DOHH2 (cell line): ENCODE measurements around the gene BIN1.

ENCODE experiments used
- EZH2phosphoT487 ChIP-seq: fragments of 200-600 bp; sonication (generic); IDR thresholded peaks from 2 replicates; pipeline ENCODE4 v1.6.1; 2017; ENCODE audit warnings: borderline replicate concordance, mild to moderate bottlenecking, antibody characterized with exemption, low read length, moderate library complexity, mixed read lengths
- TF ChIP-seq, protein P1 (sequence below): fragments of 200-600 bp; sonication (generic); IDR thresholded peaks from one replicate; pipeline ENCODE4 v1.5.1; 2014; ENCODE audit warnings: antibody characterized with exemption, mild to moderate bottlenecking, low read depth, low read length; ENCODE audit not compliant: poor library complexity, severe bottlenecking

DNA sequence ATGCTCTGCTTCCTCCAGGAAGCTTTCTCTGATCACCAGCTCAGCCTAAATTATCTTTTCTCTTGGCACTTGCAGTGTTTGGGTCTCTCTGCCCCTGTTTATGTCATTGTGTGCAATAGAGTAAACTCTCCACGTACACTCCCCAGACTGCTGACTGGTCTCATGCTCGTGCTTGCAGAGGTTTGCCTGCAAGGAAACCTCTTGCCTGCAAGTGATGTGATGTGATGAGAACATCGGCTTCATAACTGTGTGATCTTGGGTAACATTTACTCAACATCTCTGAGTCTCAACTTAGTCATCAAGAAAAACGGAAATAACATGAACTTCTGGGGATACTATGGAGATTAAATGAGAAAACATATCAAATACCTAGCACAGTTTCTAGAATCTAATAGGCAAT, 92.3 kb downstream of the BIN1 start:
- TF ChIP-seq EZH2phosphoT487: no peak
- TF ChIP-seq, protein P1, sequence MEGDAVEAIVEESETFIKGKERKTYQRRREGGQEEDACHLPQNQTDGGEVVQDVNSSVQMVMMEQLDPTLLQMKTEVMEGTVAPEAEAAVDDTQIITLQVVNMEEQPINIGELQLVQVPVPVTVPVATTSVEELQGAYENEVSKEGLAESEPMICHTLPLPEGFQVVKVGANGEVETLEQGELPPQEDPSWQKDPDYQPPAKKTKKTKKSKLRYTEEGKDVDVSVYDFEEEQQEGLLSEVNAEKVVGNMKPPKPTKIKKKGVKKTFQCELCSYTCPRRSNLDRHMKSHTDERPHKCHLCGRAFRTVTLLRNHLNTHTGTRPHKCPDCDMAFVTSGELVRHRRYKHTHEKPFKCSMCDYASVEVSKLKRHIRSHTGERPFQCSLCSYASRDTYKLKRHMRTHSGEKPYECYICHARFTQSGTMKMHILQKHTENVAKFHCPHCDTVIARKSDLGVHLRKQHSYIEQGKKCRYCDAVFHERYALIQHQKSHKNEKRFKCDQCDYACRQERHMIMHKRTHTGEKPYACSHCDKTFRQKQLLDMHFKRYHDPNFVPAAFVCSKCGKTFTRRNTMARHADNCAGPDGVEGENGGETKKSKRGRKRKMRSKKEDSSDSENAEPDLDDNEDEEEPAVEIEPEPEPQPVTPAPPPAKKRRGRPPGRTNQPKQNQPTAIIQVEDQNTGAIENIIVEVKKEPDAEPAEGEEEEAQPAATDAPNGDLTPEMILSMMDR: no peak
